Gastrocnemius medialis (tissue), 4 donors: ENCODE data around the gene CSH1.

Experiments
- CTCF ChIP-seq, 5 experiments: fragments of 450-650 bp in 3 of 5; fragments of 200-600 bp in 2 of 5; sonication (generic) in 2 of 5; IDR thresholded peaks in 4 of 5; conservative IDR thresholded peaks in 1 of 5; 1 replicate in 4 of 5; 2 replicates in 1 of 5; pipeline ENCODE4 v1.5.1; 2016 to 2019; ENCODE audit warnings: antibody characterized with exemption in 5 of 5, mild to moderate bottlenecking in 3 of 5, moderate library complexity in 3 of 5
- POLR2A ChIP-seq, 2 donors: fragments of 450-650 bp; IDR thresholded peaks; one replicate each; pipeline ENCODE4 v1.6.1; 2017; ENCODE audit warnings: antibody characterized with exemption in 2 of 2, mild to moderate bottlenecking in 2 of 2, moderate library complexity in 2 of 2

- TF ChIP-seq CTCF (IDR thresholded peaks at IDR 0.05 in 4 of 5, conservative IDR thresholded peaks at IDR 0.05 in 1 of 5) (no peak), POLR2A (IDR thresholded peaks at IDR 0.05) (no peak)
Observed at GRCh38 chr17:63916566-63917185, 20.3 kb upstream of the CSH1 start.
